K562 (cell line): ENCODE data around the gene CHST10. TPM values are rescaled to one million over a fixed set of nuclear protein-coding genes. Genes with fewer than 3 reads are reported as not detected.
A peak's percentile ranks its signal among the peaks of the same experiment; 100 is the strongest.

Experiments used
- HCFC1 ChIP-seq: IDR thresholded peaks from 2 replicates; pipeline ENCODE4 v1.6.1; 2012; ENCODE audit warnings: low read depth, low read length, improper control_type of control experiment
- HLTF ChIP-seq: fragments of 450-650 bp; IDR thresholded peaks from 2 replicates; pipeline ENCODE4 v1.6.1; 2016
- JUNB ChIP-seq: fragments of 450-650 bp; formaldehyde crosslinking; conservative IDR thresholded peaks from 2 replicates; pipeline ENCODE4 v1.4.0; 2020; ENCODE audit warnings: mild to moderate bottlenecking
- KAT7 ChIP-seq: sonication (generic); formaldehyde crosslinking; IDR thresholded peaks from 2 replicates; pipeline ENCODE4 v1.8.0; 2022; ENCODE audit warnings: missing genetic modification reagents, mild to moderate bottlenecking, borderline replicate concordance
- KLF16 ChIP-seq: IDR thresholded peaks from 2 replicates; pipeline ENCODE4 v1.6.1; 2016; ENCODE audit warnings: antibody characterized with exemption
- MTA2 ChIP-seq: fragments of 450-650 bp; IDR thresholded peaks from 2 replicates; pipeline ENCODE4 v1.6.1; 2016; ENCODE audit warnings: low read depth
- NFIC ChIP-seq: fragments of 450-650 bp; IDR thresholded peaks from 2 replicates; pipeline ENCODE4 v1.6.1; 2017; ENCODE audit warnings: mild to moderate bottlenecking, inconsistent platforms
- NKRF ChIP-seq: fragments of 450-650 bp; IDR thresholded peaks from 2 replicates; pipeline ENCODE4 v1.6.1; 2016; ENCODE audit warnings: borderline replicate concordance
- NRF1 ChIP-seq, 2 experiments: fragments of 450-650 bp; IDR thresholded peaks in 1 of 2; conservative IDR thresholded peaks in 1 of 2; 2 replicates each; pipeline ENCODE4 v1.6.1; 2014; ENCODE audit warnings: mild to moderate bottlenecking in 2 of 2
- RB1 ChIP-seq: fragments of 450-650 bp; IDR thresholded peaks from 2 replicates; pipeline ENCODE4 v1.6.1; 2017; ENCODE audit warnings: low read depth, mild to moderate bottlenecking
- SAFB2 ChIP-seq: fragments of 200-400 bp; formaldehyde crosslinking; IDR thresholded peaks from 2 replicates; pipeline ENCODE4 v1.6.1; 2018; ENCODE audit warnings: borderline replicate concordance, low read length, low read depth, moderate library complexity; ENCODE audit not compliant: severe bottlenecking
- SRSF1 ChIP-seq: fragments of 200-400 bp; formaldehyde crosslinking; IDR thresholded peaks from 2 replicates; pipeline ENCODE4 v1.6.1; 2017; ENCODE audit warnings: mild to moderate bottlenecking, low read depth, low read length, moderate library complexity
- TBP ChIP-seq: optimal IDR thresholded peaks from 2 replicates; pipeline ENCODE3; 2011; ENCODE audit warnings: low read depth, low read length, improper control_type of control experiment
- U2AF1 ChIP-seq: fragments of 200-400 bp; formaldehyde crosslinking; optimal IDR thresholded peaks from 2 replicates; pipeline ENCODE3; 2017; ENCODE audit warnings: mild to moderate bottlenecking, low read depth, low read length, moderate library complexity
- ZKSCAN3 ChIP-seq: fragments of 250-450 bp; sonication (Bioruptor Pico); IDR thresholded peaks from 2 replicates; pipeline ENCODE4 v1.4.0; 2020
- ZMIZ1 ChIP-seq, 2 experiments: fragments of 150-350 bp in 1 of 2; IDR thresholded peaks; 2 replicates each; pipeline ENCODE4 v1.6.1; 2012 to 2016; ENCODE audit warnings: low read depth in 2 of 2, low read length in 2 of 2, mild to moderate bottlenecking in 1 of 2, moderate library complexity in 1 of 2
- ZNF740 ChIP-seq, 3 experiments: fragments of 200-800 bp in 1 of 3; sonication (Bioruptor generic) in 1 of 3; sonication (generic) in 1 of 3; formaldehyde crosslinking in 1 of 3; IDR thresholded peaks; 2 replicates each; pipeline versions ENCODE4 v1.6.1 to v1.8.0; 2016 to 2022; ENCODE audit warnings: mild to moderate bottlenecking in 2 of 3, missing compliant biosample characterization in 2 of 3, missing genetic modification characterization in 2 of 3, missing genetic modification reagents in 1 of 3
- polyA plus RNA-seq, 8 experiments: library from polyadenylated mRNA; depleted of rRNA in 4 of 8; stranded (reverse) in 5 of 8; unstranded in 3 of 8; fragments of >200 nt; fragmentation: Nextera tagmentation in 2 of 8; fragmentation: Illumina TruSeq in 1 of 8; extraction: Ambion mirVana in 2 of 8; extraction: Trizol in 1 of 8; gene quantifications; 2 replicates each; pipeline versions ENCODE4 v1.2.1 to v1.2.3, GENCODE V29; 2011 to 2014; ENCODE audit warnings: inconsistent platforms in 1 of 8, missing spikeins in 1 of 8
- total RNA-seq, 7 experiments: library from RNA; depleted of rRNA in 6 of 7; stranded (reverse); fragments of >200 nt in 6 of 7; fragmentation: Illumina TruSeq in 2 of 7; extraction: Trizol in 2 of 7; gene quantifications; 2 replicates each; pipeline versions ENCODE4 v1.2.1 to v1.2.3, GENCODE V29; 2011 to 2021; ENCODE audit warnings: low replicate concordance in 1 of 7
- TF ChIP-seq, protein P1 (sequence below): fragments of 250-450 bp; sonication (Bioruptor Pico); IDR thresholded peaks from 2 replicates; pipeline ENCODE4 v1.9.0; 2021; ENCODE audit warnings: mild to moderate bottlenecking, inconsistent platforms

Gene CHST10
- total and polyA plus RNA-seq, 9 of the 15 experiments (the other 6 are each of a cell fraction or from before 2014, with no cell fraction given) = 1.3 to 30.9 (median 19.3) TPM

GRCh38 chr2:100416935-100417710 lies at the start of gene CHST10 (continued):
- TF ChIP-seq, protein P1, sequence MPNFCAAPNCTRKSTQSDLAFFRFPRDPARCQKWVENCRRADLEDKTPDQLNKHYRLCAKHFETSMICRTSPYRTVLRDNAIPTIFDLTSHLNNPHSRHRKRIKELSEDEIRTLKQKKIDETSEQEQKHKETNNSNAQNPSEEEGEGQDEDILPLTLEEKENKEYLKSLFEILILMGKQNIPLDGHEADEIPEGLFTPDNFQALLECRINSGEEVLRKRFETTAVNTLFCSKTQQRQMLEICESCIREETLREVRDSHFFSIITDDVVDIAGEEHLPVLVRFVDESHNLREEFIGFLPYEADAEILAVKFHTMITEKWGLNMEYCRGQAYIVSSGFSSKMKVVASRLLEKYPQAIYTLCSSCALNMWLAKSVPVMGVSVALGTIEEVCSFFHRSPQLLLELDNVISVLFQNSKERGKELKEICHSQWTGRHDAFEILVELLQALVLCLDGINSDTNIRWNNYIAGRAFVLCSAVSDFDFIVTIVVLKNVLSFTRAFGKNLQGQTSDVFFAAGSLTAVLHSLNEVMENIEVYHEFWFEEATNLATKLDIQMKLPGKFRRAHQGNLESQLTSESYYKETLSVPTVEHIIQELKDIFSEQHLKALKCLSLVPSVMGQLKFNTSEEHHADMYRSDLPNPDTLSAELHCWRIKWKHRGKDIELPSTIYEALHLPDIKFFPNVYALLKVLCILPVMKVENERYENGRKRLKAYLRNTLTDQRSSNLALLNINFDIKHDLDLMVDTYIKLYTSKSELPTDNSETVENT (CRISPR knock-in tag) = peak; percentile 15; the same call in 1 of the 2 replicates
- peak in 1 of 2 experiments; percentile 57; a peak in 3 of 4 replicates for TF ChIP-seq NRF1 (conservative IDR thresholded peaks at IDR 0.05 in 1 of 2, IDR thresholded peaks at IDR 0.05 in 1 of 2)
- no peak for TF ChIP-seq JUNB
- TF ChIP-seq HLTF = no peak
- TF ChIP-seq U2AF1 = no peak
- TF ChIP-seq NKRF = 0 out of 2 replicates have a peak, but pooled peaks have one; percentile 24
- TF ChIP-seq RB1 = peak; percentile 93
- no peak for TF ChIP-seq HCFC1
- TF ChIP-seq ZNF740 (CRISPR knock-in tag; IDR thresholded peaks at IDR 0.05) = no peak
- TF ChIP-seq ZNF740 (tag; IDR thresholded peaks at IDR 0.05) = no peak
- no peak for TF ChIP-seq ZKSCAN3 (CRISPR knock-in tag)
- TF ChIP-seq ZMIZ1 (IDR thresholded peaks at IDR 0.05; ENCODE audit: low read depth in 2 of 2, low read length in 2 of 2) = peak in 1 of 2 experiments; percentile 13; a peak in 1 of 4 replicates
- no peak for TF ChIP-seq NFIC
- TF ChIP-seq TBP = peak; percentile 26
- TF ChIP-seq SRSF1 = no peak
- no peak for TF ChIP-seq MTA2
- TF ChIP-seq SAFB2 = no peak
- peak; percentile 48; the same call in 1 of the 2 replicates for TF ChIP-seq KAT7
- TF ChIP-seq KLF16 = no peak
